GM12878 (cell line): ENCODE results near the gene UMOD. TPM values are rescaled to one million over a fixed set of nuclear protein-coding genes. Genes with fewer than 3 reads are reported as not detected.

Source experiments
- ATAC-seq: fragments of 200-7000 bp; cut with Tn5 transposase; 3 replicates; pipeline ENCODE4 v1.9.1; 2020; ENCODE audit warnings: mild to moderate bottlenecking, moderate library complexity
- Bru-seq: library from RNA; stranded (reverse); fragments of 400-500 nt; gene quantifications from one replicate; lab custom pipeline; 2021; lab: Mats Ljungman, UMichigan
- BruChase-seq, 2 experiments: library from RNA; stranded (reverse); fragments of 400-500 nt; gene quantifications; one replicate each; lab custom pipeline; 2021; lab: Mats Ljungman, UMichigan
- BruUV-seq: library from RNA; stranded (reverse); fragments of 400-500 nt; replicated peaks from 2 replicates; lab custom pipeline; 2021; lab: Mats Ljungman, UMichigan
- CTCF ChIA-PET: fragments of 300-600 bp; sonication (Branson Sonifier 250); formaldehyde crosslinking; extraction: SDS; loops from one replicate; lab custom pipeline; 2021; ENCODE audit warnings: inconsistent platforms; lab: Yijun Ruan, JAX
- POLR2A ChIA-PET: fragments of 350-600 bp; formaldehyde crosslinking; extraction: SDS; loops from one replicate; lab custom pipeline; 2021; ENCODE audit warnings: inconsistent platforms; lab: Charles Lee
- RAD21 ChIA-PET: fragments of 300-600 bp; sonication (Branson Sonifier 250); formaldehyde crosslinking; loops from one replicate; lab custom pipeline; 2023; ENCODE audit warnings: antibody characterized with exemption; ENCODE audit not compliant: unreplicated experiment; lab: Charles Lee
- SMC1A ChIA-PET: fragments of 300-600 bp; sonication (Branson Sonifier 250); formaldehyde crosslinking; loops from one replicate; lab custom pipeline; 2023; ENCODE audit not compliant: unreplicated experiment, uncharacterized antibody; lab: Charles Lee
- DNase-seq: peaks from one replicate; pipeline ENCODE4 v3.0.0-alpha.2; 2011; ENCODE audit warnings: low read depth, low spot score
- FAIRE-seq: peaks from 3 replicates; lab custom pipeline; 2011; peaks lifted over from hg19 to GRCh38; lab: Jason Lieb, UNC
- H2AFZ ChIP-seq: 2 replicates; pipeline ENCODE4 v1.6.0; 2011; ENCODE audit warnings: low read depth, low read length, control low read depth; ENCODE audit not compliant: control insufficient read depth
- H3K27ac ChIP-seq: 2 replicates; pipeline ENCODE4 v1.5.1; 2011; ENCODE audit warnings: control low read depth; ENCODE audit not compliant: control insufficient read depth, insufficient read depth
- H3K27me3 ChIP-seq, 2 experiments: replicated peaks in 1 of 2; 2 replicates each; pipeline versions ENCODE4 v1.6.0 to v1.6.1; 2011; ENCODE audit warnings: low read length in 1 of 2; ENCODE audit not compliant: control insufficient read depth in 2 of 2, insufficient read depth in 2 of 2
- H3K36me3 ChIP-seq, 2 experiments: 2 replicates each; pipeline ENCODE4 v1.5.1; 2011; ENCODE audit warnings: low read length in 1 of 2; ENCODE audit not compliant: control insufficient read depth in 2 of 2, insufficient read depth in 2 of 2
- H3K4me1 ChIP-seq: 2 replicates; pipeline ENCODE4 v1.6.1; 2011; ENCODE audit warnings: mild to moderate bottlenecking, low read length, moderate library complexity, mixed read lengths; ENCODE audit not compliant: control insufficient read depth, insufficient read depth
- H3K4me2 ChIP-seq: 2 replicates; pipeline ENCODE4 v1.6.0; 2011; ENCODE audit warnings: control low read depth; ENCODE audit not compliant: control insufficient read depth, insufficient read depth
- H3K4me3 ChIP-seq: fragments of 200-600 bp; sonication (generic); 2 replicates; pipeline ENCODE4 v1.5.1; 2016
- H3K79me2 ChIP-seq: 2 replicates; pipeline ENCODE4 v1.6.0; 2011; ENCODE audit warnings: low read length; ENCODE audit not compliant: control insufficient read depth, insufficient read depth
- H3K9ac ChIP-seq: 2 replicates; pipeline ENCODE4 v1.8.0; 2011; ENCODE audit warnings: low read length, control low read depth, mixed read lengths; ENCODE audit not compliant: control insufficient read depth, insufficient read depth
- H3K9me3 ChIP-seq: replicated peaks from 3 replicates; pipeline ENCODE4 v1.5.1; 2011; ENCODE audit warnings: mild to moderate bottlenecking, low read length; ENCODE audit not compliant: control insufficient read depth, insufficient read depth
- H4K20me1 ChIP-seq: 2 replicates; pipeline ENCODE4 v1.6.0; 2011; ENCODE audit not compliant: control insufficient read depth, insufficient read depth
- EED ChIP-seq: sonication (generic); IDR thresholded peaks from 2 replicates; pipeline ENCODE4 v1.6.1; 2016; ENCODE audit warnings: antibody characterized with exemption, low read depth
- ETV6 ChIP-seq, 2 experiments: fragments of 450-650 bp in 1 of 2; IDR thresholded peaks in 1 of 2; conservative IDR thresholded peaks in 1 of 2; 2 replicates each; pipeline ENCODE4 v1.6.1; 2014; ENCODE audit warnings: antibody characterized with exemption in 1 of 2, borderline replicate concordance in 1 of 2, low read depth in 1 of 2, mild to moderate bottlenecking in 1 of 2, moderate library complexity in 1 of 2
- FOXM1 ChIP-seq: IDR thresholded peaks from 2 replicates; pipeline ENCODE4 v1.6.1; 2012; ENCODE audit warnings: low read depth, mild to moderate bottlenecking, inconsistent platforms, low read length, moderate library complexity
- KAT2A ChIP-seq: conservative IDR thresholded peaks from 2 replicates; pipeline ENCODE4 v1.6.1; 2011; ENCODE audit warnings: low read depth, low read length; ENCODE audit not compliant: control insufficient read depth
- TCF3 ChIP-seq: IDR thresholded peaks from 2 replicates; pipeline ENCODE4 v1.6.1; 2012; ENCODE audit warnings: low read depth, mild to moderate bottlenecking, low read length, borderline replicate concordance; ENCODE audit not compliant: insufficient read depth
- ZBTB33 ChIP-seq: fragments of 450-650 bp; IDR thresholded peaks from 2 replicates; pipeline ENCODE4 v1.6.1; 2017; ENCODE audit warnings: mild to moderate bottlenecking
- ZBTB40 ChIP-seq: fragments of 450-650 bp; IDR thresholded peaks from 2 replicates; pipeline ENCODE4 v1.6.1; 2016; ENCODE audit warnings: mild to moderate bottlenecking, moderate library complexity, borderline replicate concordance
- WGBS: methylation state at CpG from one replicate; pipeline ENCODE4 v1.1.6; 2016; ENCODE audit warnings: low lambda C conversion rate; ENCODE audit not compliant: insufficient replicate concordance, insufficient coverage; ENCODE audit errors: missing lambda C conversion rate; 5-methylcytosine and 5-hydroxymethylcytosine counted together
- in situ Hi-C: fragments of 300-500 bp; cut with MboI; formaldehyde crosslinking; loops from 9 replicates; pipeline ENCODE4 v1.14.3; 2018; ENCODE audit warnings: mixed read lengths
- intact Hi-C: fragments of 100-400 bp; cut with micrococcal nuclease; formaldehyde crosslinking; loops from one replicate; pipeline ENCODE4 v1.14.2; 2022; ENCODE audit not compliant: unreplicated experiment
- long read RNA-seq, 2 experiments: library from polyadenylated mRNA; unstranded; transcript quantifications; one replicate each; pipeline ENCODE4 v2.0.0, GENCODE V29; 2019 to 2020
- polyA minus RNA-seq, 3 experiments: library from RNA; depleted of rRNA, polyadenylated mRNA; stranded (reverse); fragments of >200 nt; gene quantifications; 2 replicates each; pipeline ENCODE4 v1.2.3, GENCODE V29; 2011
- polyA plus RNA-seq, 11 experiments: library from polyadenylated mRNA; depleted of rRNA in 4 of 11; unstranded in 6 of 11; stranded (reverse) in 5 of 11; fragments of >200 nt; fragmentation: Nextera tagmentation in 4 of 11; fragmentation: Illumina TruSeq in 1 of 11; extraction: Ambion mirVana in 4 of 11; extraction: Trizol in 1 of 11; gene quantifications; 1 replicate in 1 of 11; 2 replicates in 10 of 11; pipeline versions ENCODE4 v1.2.1 to v1.2.3, GENCODE V29; 2011 to 2016; ENCODE audit warnings: inconsistent platforms in 2 of 11, missing spikeins in 2 of 11, low read depth in 1 of 11
- total RNA-seq, 4 experiments: library from RNA; depleted of rRNA in 3 of 4; stranded (reverse); fragments of >200 nt in 3 of 4; fragmentation: Illumina TruSeq in 1 of 4; extraction: Trizol in 1 of 4; gene quantifications; 2 replicates each; pipeline versions ENCODE4 v1.2.1 to v1.2.3, GENCODE V29; 2013 to 2021
- TF ChIP-seq, protein P1 (sequence below): IDR thresholded peaks from 2 replicates; pipeline ENCODE4 v1.6.1; 2011; ENCODE audit warnings: borderline replicate concordance, low read depth, mild to moderate bottlenecking, moderate library complexity, low read length; ENCODE audit not compliant: insufficient read depth, poor library complexity, severe bottlenecking
- TF ChIP-seq, protein P2 (sequence below): fragments of 450-650 bp; IDR thresholded peaks from 2 replicates; pipeline ENCODE4 v1.6.1; 2017; ENCODE audit warnings: antibody characterized with exemption, mild to moderate bottlenecking, moderate library complexity

UMOD gene
- total RNA-seq (2013; cell fraction: nucleolus; rRNA removed) = not detected in 2 replicates
- total RNA-seq (2014; rRNA removed) (not detected in 2 replicates), total RNA-seq (2014; rRNA removed; fragmentation: Illumina TruSeq; extraction: Trizol) (not detected in 2 replicates), total RNA-seq (2021) (not detected in 2 replicates), polyA plus RNA-seq (2011; rRNA removed) (not detected in 2 replicates), polyA plus RNA-seq (2014; fragmentation: Illumina TruSeq; extraction: Trizol) (not detected in 2 replicates), polyA plus RNA-seq (2014; fragmentation: Nextera tagmentation; extraction: Ambion mirVana) (not detected), polyA plus RNA-seq (2014; rRNA removed) (not detected in 2 replicates), polyA plus RNA-seq (2016; fragmentation: Nextera tagmentation; extraction: Ambion mirVana) (not detected), polyA minus RNA-seq (2011; rRNA and poly(A)+ RNA removed) (not detected in 2 replicates), Bru-seq, nascent RNA (percentile 13 among the genes with signal in this experiment), BruChase-seq, experiment 1, labeled RNA remaining after a 6-hour chase (not detected), BruChase-seq, experiment 2, labeled RNA remaining after a 2-hour chase (not detected)
- polyA plus RNA-seq (2011; ENCODE audit: low read depth) = not detected
- not detected in 2 replicates for polyA plus RNA-seq (2011; cell fraction: cytosol; rRNA removed)
- not detected in 2 replicates for polyA plus RNA-seq (2011; cell fraction: nucleus; rRNA removed)
- not detected in 2 replicates for polyA plus RNA-seq (2012)
- polyA minus RNA-seq (2011; cell fraction: cytosol; rRNA and poly(A)+ RNA removed) = not detected in 2 replicates
- polyA minus RNA-seq (2011; cell fraction: nucleus; rRNA and poly(A)+ RNA removed) = not detected in 2 replicates
- long read RNA-seq, experiment 1 = 0 reads
- long read RNA-seq, experiment 2 = 0 reads

DNA sequence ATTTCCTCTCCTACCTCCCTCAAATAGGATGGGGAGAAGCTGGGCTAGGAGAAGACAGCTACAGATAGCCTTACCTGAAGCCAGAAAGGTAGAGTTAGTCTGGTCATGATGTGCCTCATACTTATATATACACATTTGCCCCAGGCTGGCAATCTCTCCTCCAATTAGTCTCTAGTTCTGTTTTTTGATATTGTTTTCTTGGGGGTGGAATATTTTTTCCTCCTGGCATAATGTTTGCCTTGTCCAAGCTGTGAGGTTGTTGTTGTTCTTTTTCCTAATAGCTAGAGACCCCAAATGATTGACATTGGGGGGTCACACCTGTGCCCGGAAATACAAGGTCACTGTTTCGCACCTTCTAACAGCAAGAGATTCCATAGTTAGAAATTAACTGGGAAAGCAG, at the start of gene UMOD:
Gene UMOD (minus strand): TSS at position 101 of the 400 bp plus-strand sequence. CDS start 1,978 bp downstream, outside the sequence.
- H3K27ac ChIP-seq = no peak within 1 kb of the TSS
- whole genome bisulfite sequencing = 52% methylated on average over 2 of the region's 2 CpGs
- H3K9ac ChIP-seq = no peak within 1 kb of the TSS
- intact Hi-C loops = no loop called here
- DNase-seq (no peak), FAIRE-seq (no peak), ATAC-seq (no peak)
- no peak within 1 kb of the TSS for H2AFZ ChIP-seq
- RAD21 ChIA-PET = no interaction called here
- H3K4me3 ChIP-seq = no peak within 1 kb of the TSS
- H3K79me2 ChIP-seq = no peaks in the 10 kb centered on the region
- BruUV-seq = no TSS peak
- no peaks in the 10 kb centered on the region for H3K4me1 ChIP-seq
- SMC1A ChIA-PET = no interaction called here
- no peaks in the 10 kb centered on the region for H3K36me3 ChIP-seq
- no peaks in the 10 kb centered on the region for H3K9me3 ChIP-seq
- H3K4me2 ChIP-seq = no peak within 1 kb of the TSS
- POLR2A ChIA-PET = no interaction called here
- CTCF ChIA-PET = no interaction called here
- in situ Hi-C loops = loop anchor here (25.0 kb wide), 1 partner anchor 1315 kb away; no protein-coding TSS in a partner anchor
- no peaks in the 10 kb centered on the region for H3K27me3 ChIP-seq
- no peaks in the 10 kb centered on the region for H4K20me1 ChIP-seq
- TF ChIP-seq, protein P1, sequence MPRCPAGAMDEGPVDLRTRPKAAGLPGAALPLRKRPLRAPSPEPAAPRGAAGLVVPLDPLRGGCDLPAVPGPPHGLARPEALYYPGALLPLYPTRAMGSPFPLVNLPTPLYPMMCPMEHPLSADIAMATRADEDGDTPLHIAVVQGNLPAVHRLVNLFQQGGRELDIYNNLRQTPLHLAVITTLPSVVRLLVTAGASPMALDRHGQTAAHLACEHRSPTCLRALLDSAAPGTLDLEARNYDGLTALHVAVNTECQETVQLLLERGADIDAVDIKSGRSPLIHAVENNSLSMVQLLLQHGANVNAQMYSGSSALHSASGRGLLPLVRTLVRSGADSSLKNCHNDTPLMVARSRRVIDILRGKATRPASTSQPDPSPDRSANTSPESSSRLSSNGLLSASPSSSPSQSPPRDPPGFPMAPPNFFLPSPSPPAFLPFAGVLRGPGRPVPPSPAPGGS = no peak
- no peak for TF ChIP-seq FOXM1
- no peak for TF ChIP-seq ZBTB33
- TF ChIP-seq TCF3 = no peak
- no peak for TF ChIP-seq KAT2A
- no peak for TF ChIP-seq EED
- no peak for TF ChIP-seq ZBTB40
- no peak for TF ChIP-seq ETV6 (conservative IDR thresholded peaks at IDR 0.05 in 1 of 2, IDR thresholded peaks at IDR 0.05 in 1 of 2; ENCODE audit: borderline replicate concordance in 1 of 2, low read depth in 1 of 2)
- TF ChIP-seq, protein P2, sequence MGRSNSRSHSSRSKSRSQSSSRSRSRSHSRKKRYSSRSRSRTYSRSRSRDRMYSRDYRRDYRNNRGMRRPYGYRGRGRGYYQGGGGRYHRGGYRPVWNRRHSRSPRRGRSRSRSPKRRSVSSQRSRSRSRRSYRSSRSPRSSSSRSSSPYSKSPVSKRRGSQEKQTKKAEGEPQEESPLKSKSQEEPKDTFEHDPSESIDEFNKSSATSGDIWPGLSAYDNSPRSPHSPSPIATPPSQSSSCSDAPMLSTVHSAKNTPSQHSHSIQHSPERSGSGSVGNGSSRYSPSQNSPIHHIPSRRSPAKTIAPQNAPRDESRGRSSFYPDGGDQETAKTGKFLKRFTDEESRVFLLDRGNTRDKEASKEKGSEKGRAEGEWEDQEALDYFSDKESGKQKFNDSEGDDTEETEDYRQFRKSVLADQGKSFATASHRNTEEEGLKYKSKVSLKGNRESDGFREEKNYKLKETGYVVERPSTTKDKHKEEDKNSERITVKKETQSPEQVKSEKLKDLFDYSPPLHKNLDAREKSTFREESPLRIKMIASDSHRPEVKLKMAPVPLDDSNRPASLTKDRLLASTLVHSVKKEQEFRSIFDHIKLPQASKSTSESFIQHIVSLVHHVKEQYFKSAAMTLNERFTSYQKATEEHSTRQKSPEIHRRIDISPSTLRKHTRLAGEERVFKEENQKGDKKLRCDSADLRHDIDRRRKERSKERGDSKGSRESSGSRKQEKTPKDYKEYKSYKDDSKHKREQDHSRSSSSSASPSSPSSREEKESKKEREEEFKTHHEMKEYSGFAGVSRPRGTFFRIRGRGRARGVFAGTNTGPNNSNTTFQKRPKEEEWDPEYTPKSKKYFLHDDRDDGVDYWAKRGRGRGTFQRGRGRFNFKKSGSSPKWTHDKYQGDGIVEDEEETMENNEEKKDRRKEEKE = no peak
